ENCODE data around the gene HSPA1B.
"Not testable (repeated sequence)": the region's sequence is repeated elsewhere in the genome, so short reads cannot be mapped to it uniquely, and the experiment has no call there.

Gene HSPA1B

DNA sequence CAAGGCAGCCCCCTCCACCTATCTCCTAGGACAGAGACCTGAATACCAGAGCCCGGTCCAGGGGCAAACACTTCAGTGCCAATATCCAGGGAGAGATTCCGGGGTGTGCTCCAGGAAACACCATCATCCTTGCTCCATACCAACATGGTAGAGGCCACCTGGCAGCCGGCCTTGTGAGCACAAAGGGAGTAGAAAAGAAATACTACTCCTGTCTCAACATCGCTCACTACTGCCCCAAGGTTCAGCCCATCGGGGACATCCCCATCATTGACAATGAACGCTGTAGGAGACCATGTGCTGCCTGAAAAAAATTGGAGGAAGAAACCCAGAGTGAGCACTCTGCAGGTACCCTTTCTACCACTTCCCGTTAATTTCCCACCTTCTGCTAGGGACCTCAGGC, 33.6 kb downstream of the HSPA1B start:
- no peak for DNase-seq

DNA sequence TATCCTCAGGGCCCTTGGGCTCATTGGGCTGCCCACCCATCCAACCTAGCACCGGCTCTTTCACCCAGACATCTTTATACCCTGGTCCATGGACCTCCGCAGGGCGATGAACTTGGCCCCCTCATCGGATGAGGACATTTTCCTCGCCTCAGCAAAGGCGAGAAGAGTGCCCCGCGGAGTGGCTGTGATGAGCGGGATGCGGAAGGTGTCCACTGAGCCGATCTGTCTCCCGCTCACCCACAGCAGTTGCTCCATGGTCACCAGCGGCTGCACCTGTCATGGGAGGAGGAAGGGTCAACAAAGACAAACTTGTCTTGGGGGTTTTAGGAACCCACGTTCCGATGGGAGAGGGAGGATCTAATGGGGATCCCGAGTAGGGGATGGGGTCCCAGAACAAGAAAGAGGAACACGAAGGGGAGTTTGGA, 34.4 kb downstream of the HSPA1B start:
- no peak for DNase-seq

DNA sequence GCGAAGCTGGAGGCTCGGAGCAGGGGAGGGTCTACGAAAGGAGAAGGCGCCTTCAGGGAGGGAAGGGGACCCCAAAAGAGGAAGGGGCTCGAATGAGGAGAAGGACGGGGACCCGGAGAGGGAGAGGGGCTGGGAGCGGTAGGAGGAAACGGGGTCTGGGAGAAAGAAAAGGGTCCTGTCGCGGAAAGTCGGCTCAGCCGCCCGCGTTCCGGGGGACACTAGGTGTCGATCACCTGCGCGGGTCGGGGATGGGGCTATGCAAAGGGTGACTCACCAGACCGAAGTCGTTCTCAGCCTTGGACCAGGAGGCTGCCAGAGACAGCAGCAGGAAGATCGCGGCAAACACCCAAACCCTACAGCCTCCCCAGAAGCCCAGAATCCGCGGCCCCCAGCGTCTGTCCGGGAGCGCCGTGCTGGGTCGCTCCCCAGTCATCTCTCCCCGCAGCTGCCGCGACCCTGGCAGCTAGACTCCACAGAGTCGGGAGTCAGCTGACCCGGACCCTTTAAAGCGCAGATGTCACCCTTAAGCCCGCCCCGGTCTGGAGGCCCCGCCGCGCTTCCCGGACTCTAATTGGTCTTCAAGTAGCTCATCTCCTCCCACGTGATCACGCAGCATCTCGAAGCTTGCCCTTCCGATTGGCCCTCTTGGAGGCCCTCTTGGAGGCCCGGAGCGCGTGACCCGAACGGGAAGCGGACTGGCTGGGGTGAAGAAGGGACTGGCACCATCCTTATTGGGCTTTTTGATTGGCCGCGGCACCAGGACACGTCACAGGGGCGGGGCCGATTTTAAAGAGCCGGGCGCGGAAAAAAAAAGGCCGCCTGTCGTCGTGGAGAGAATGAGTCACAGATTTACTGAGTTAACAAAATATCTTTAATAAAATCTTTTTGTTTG, 35.1 kb downstream of the HSPA1B start, which contains the start of gene NEU1:
NEU1 (minus strand) TSS at position 478 of the 892 bp plus-strand sequence; CDS start at position 433, 45 bp downstream.
- peak; percentile 100 for DNase-seq

DNA sequence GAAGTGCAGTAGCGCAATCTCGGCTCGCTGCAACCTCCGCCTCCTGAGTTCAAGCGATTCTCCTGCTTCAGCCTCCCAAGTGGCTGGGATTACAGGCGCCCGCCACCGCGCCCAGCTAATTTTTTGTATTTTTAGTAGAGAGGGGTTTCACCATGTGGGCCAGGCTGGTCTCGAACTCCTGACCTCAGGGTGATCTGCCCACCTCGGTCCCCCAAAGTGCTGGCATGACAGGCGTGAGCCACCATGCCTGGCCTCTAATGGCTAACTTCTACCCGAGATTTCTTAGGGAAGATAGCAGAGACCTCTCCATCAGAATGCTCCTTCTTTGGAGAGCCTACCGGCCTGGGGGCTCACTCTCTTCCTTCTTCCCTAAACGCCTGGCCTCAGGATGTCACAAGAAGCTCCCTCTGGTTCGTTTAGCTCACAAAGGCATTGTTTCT, 36.6 kb downstream of the HSPA1B start:
- DNase-seq = not testable (repeated sequence)

DNA sequence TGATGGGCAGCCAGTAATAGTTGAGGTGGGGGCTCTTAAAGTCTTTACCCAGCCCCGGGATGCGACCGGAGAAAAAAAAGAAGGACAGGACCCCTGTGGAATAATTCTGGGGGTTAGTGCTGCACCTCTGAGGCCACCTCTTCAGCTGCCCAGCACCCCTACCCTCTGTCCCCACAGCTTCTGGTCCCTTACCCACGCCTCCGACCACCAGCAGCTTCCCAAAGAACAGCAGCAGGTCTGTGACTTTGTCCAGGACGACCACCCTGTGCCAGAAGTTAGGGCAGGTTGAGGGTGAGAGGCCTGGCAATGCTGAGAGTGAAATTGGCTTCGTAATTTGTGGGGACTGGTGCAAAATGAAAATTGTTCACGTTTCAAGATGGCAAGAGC, 37.3 kb downstream of the HSPA1B start:
- no peak for DNase-seq

DNA sequence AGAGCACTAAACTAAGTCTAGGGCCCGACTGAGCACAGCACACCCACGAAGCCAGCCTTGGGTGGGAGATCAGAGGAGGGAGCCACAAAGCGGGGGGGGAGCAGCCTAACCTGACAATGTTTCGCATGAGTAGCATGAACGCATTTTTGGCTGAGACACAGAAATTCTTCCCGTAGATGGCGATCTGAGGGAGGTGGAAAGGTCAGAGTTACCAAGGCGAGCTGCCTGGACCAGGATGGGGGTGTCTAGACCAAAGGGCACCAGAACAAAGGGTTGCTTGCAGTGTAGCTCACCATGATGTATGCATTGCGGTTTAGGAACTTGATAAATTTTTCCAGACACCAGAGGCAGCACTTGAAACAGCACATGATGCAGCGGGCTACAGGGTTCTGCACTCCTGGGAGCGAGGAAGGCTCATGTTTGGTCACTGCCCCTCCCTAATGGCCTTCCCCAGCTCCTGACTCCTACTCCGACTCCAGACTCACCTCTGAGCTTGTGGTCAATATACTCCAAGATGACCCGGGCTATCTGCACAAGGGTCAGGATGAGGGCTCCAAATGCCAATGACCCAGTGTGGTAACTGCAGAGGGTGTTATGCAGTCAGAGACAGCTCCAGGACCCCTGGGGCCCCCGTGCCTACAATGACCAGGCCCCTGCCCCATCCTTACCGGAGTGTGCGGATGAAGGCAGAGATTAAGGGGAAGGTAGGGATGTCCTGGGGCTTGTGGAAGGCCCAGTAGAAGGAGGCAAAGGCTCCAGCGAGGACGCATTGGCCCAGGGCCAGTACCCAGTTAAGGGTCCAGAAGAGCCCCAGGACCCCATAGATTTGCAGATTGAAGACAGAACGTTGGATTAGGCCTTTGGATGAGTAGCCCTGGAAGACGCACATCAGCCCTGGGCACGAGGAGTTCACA, 37.9 kb downstream of the HSPA1B start:
- DNase-seq = no peak

DNA sequence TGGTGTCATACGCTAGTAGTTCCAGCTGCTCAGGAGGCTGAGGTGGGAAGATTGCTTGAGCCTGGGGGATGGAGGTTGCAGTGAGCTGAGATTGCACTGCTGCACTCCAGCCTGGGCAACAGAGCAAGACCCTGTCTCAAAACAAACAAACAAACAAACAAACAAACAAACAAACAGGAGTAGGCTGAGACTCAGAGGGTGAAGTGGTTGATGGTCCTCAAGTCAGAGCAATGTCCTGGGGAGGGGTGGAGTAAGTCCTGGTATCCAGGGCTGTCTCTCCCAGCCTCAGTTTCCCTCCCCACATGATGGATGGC, 41.1 kb downstream of the HSPA1B start:
- not testable (repeated sequence) for DNase-seq

DNA sequence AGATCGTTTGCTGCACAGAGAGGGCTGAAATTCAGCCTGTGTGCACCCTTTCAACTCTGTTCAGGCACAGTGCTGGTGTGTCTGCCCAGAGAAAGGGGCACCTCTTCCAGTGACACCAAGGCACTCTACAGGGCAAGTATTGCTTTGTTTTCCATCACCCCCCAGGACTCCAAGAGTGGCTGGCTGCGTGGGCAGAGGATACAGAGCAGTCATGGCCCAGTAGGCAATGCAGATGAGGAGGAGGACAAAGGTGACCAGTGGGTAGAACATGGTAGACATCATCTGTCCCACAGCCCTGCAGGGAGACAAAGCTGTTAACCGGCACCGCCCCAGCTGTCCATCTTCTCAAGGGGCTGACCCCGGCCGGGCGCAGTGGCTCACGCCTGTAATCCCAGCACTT, 41.8 kb downstream of the HSPA1B start:
- no peak for DNase-seq

DNA sequence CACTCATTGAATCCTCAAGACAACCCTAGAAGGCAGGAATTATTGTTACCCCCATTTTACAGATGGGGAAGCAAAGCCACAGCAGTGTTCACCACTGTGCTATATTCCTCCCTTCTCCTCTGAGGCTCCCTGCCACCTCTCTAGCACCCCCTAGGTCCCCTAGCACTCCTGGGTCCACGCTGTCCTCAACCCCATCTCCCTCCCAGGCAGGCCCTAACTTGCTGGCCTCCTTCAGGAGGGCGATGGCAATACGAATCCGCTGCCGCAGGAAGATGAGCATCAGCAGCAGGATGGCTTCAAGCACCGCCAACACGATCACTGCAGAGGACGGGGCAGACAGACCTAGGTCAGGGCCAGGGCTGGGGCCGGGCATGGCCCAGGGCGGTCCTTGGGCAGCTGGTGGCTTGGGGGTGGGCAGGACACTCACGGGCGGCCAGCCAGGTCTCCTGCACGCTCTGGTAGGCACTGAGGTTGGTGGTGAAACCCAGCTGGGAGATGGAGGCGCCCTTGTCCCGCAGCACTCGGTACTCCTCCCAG, 42.9 kb downstream of the HSPA1B start:
- no peak for DNase-seq

DNA sequence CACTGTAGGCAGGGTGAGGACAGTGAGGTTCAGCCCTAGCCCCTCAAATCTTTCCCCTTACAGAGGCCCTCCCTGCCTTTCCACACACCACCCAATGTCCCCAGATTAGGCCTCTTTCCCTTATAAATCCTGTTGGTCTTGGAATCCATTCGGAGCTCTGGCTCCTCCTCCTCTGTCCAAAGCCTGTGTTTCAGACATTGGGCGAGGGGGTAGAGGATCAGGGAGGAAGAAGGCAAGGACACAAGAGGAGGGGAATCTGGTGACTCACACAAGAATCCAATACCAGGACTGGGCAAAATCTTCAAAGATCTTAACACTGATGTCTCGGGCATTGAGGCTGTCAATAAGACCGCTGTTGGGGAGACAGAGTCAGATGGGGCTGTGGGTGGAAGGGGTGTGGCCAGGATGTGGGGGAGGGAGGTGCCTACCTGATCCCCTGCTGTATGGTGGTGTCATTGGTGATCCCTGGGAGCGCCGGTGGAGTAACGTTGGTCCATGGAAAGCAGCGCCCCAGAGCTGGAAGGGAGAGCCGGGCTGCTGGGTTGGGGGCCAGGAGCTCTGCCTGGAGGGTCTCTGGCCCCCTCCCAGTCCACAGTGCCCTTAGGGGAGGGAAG, 43.6 kb downstream of the HSPA1B start:
- no peak for DNase-seq

DNA sequence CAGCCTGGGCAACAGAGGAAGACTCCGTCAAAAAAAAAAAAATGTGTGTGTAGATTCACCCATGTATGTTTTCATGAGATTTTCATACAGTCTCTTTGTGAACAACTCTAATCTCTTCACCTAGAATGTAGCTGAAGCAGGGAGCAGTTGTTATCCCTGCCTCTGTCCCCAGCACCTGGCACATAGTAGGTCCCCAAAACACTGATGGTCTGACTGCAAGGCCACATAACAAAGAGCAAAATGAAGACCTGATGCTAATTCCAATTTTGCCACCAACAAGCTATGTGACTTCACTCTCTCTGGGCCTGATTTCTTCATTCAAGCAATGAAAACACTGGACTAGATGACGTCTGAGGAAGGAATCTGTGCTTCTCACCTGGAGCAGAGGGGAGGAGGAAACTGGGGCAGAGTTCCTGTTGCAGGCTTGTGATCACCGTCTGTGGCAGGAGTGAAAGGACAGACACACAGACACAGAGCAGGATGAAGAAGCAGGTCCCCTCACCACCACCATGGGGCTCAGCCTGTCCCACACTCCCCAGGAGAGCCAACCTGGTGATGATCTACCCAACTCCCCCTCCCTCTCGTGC, 46.6 kb downstream of the HSPA1B start:
- DNase-seq = no peak

DNA sequence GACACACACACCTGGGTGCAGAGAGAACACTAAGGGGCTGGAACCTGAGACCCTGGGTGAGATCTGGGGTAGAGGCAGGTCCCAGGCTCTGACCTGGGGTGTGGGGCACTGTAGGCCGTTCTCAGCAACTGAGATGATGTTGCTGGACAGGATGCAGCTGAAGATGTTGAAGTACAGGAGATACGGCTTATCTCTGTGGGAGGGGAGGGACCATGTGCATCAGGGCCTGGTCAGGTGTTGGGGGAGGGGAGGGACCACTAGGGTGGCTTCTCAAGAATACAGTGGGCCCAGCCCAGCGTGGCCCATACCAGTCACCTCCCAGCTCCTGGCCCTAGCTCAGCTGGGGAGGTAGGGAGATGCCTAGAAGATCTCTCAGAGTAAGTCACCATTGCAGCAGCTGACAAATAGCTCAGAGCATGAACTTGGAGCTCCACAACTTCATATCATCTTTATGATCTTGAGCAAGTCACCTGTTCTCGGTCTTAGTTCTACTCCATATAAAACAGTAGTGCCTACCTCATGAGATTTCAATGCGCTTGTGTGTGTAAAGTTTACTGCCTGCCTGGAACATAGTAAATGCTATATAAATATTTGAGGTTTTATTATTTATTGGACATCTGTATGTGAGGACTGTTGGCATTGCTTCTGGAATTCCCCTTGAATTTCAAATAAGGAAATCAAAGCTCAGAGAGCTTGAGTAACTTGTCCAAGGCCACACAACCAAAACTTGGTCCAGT, 47.5 kb downstream of the HSPA1B start:
- DNase-seq = no peak

DNA sequence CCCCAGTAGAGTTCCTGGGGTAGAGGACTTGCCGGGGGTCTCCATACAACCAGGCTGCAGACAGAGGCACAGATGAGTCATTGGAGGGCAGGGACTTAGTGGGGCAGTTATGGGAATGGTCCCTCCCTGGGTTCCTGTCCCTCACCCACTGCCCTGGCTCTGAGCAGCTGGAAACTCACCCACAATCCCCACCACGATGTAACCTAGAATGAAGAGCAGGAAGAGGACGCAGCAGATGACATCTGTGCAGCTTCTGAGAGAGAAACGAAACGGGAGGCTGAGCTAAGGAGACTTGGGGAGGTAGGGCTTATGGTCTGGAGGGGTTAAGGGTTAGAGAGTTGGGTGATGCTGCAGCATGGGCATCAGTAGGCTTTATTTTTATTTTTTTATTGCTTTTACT, 48.3 kb downstream of the HSPA1B start:
- no peak for DNase-seq

DNA sequence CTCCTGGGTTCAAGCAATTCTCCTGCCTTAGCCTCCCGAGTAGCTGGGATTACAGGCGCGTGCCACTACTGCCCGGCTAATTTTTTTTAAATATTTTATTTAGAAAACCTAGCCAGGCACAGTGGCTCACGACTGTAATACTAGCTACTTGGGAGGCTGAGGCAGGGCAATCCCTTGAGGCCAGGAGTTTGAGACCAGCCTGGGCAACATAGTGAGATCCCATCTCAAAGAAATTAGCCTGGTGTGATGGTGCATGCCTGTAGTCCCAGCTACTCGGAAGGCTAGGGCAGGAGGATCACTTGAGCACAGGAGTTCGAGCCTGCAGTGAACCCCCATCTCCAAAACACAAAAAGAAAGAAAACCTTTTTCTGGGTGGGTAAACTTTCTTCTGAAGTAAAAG, 48.8 kb downstream of the HSPA1B start:
- DNase-seq = no peak

DNA sequence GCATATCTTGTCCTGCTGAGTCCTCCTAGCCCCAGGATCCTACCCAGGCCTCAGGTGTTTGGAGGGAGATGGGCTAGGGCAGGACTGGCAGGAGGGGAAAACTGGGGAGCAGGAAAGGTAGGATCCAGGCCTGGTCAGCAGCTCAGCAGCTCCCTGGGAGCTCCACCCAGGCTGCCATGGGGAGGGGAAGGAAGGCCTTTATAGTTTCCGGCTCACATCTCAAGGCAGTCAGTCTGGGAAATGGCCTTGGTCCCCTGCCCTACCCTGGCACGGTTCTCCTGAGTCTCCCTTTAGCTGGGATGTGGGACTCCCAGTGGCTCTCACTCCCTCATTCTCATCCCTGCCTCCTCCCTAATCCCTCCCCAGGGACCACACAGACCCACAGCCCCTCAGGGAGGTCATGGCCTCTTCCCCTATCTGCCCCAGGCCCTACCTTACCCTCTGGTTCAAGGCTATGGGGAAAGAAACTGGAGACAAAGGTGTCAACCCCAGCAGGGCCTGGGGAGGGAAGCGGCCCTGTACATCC, 49.6 kb downstream of the HSPA1B start:
- no peak for DNase-seq

DNA sequence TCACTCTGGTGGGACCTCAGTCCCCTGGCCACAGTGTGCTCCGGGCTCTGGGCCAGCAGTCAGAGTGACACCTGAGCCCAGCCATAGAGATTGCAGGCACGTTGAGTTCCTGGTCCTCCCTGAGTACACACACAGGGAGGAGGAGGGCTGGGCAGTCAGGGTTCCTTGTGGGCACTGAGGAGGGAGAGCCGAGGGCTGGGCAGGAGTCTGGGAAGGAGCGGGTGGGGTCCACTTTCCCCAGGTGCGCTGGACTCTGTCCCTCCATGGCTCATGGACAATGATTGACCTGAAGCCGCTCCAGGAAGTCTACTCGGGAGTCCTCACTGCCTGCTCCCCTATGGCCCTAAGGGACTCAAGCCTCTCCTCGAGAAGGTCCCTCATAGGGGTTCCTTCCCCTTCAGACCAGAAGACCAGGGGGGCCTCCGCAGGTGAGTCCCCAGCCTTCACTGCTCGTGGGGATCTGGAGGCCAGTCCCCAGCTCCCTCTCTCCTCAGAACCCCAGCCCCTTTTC, 50.2 kb downstream of the HSPA1B start:
- DNase-seq = no peak

DNA sequence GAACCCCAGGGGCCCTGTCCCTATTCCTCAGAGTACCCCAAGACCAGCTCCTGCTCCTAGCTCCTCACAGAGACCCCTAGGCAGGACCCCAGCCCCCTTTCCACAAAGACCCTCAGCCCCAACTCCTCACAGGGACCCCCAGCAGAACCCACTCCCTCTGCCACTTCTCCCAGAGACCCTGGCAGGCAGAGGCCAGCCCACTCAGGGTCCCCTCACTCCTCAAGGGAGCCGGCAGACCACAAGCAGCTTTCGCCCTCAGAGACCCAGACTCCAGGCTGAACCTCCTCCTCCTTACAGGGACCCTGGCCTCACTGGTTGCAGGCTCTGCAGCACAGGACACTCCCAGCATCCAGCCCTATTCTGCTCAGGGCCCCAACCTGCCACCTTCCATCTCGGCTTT, 50.7 kb downstream of the HSPA1B start:
- DNase-seq = no peak

DNA sequence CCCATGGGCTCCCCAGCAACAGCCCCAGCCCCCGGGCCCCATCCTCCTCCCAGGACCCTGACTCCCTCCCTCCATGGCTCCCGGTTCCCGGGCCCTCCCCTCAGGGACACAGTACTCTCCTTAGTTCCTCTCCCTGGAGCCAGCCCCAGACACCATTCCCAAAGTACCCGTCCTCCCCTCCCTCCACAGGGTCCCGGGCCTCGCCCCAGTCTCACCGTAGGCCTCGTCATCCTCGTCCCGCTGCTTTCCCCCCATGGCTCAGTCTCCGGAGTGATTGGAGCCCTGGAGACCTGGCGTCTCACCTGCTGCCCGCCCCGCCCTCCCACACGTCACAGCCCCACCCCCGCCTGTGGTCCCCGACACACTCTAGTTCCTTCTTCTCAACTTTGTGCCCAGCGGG, 51.2 kb downstream of the HSPA1B start, which contains the start of gene SLC44A4:
SLC44A4 (minus strand) TSS at position 272 of the 400 bp plus-strand sequence; CDS start at position 255, 17 bp downstream.
- no peak for DNase-seq

DNA sequence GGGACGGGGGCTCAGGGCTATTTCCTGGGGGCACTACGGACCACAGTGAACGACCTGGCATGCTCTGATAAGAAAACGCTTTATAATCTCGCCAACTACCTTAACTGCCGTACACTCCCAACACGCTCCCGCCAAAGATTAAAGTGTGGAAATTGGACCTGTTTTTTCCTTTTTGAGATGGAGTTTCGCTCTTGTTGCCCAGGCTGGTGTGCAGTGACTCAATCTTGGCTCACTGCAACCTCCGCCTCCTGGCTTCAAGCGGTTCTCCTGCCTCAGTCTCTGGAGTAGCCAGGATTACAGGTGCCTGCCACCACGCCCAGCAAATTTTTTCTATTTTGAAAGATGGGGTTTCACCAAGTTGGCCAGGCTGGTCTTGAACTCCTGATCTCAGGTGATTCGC, 51.6 kb downstream of the HSPA1B start:
- no peak for DNase-seq

All from GDM1 (cell line).